Stimulated activated CD4-positive, alpha-beta T cell treated with anti-CD3 and anti-CD28 coated beads, Interleukin-1b, Interleukin-23, amount 100 ng/mL, for 24 hours (primary cell): ENCODE data around the gene TET3.
A peak's percentile ranks its signal among the peaks of the same experiment; 100 is the strongest.

Source experiments
- DNase-seq, 4 experiments: peaks; one replicate each; pipeline ENCODE4 v3.0.0-alpha.2; 2020; ENCODE audit warnings: low read depth in 4 of 4, low spot score in 1 of 4

Gene TET3

DNA sequence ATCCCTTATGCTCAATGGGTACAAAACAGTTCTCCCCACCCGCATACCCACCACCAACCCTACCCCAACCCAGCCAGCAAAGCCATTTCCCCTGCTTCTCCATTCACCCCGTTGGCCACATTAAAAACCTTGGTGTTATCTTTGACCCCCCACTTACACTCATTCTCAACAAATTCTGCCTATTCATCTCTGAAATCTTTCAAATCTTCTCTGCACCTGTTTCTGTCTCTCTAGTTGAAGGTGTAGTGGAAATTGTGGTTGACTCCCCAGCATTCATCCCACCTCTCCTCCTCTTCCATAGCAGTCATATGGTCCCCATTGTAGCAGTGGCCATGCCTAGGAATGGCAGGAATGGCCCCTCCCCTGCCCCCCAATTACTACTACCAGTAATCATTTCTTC is 20.5 kb upstream of the TET3 start:
- DNase-seq, result no peak

DNA sequence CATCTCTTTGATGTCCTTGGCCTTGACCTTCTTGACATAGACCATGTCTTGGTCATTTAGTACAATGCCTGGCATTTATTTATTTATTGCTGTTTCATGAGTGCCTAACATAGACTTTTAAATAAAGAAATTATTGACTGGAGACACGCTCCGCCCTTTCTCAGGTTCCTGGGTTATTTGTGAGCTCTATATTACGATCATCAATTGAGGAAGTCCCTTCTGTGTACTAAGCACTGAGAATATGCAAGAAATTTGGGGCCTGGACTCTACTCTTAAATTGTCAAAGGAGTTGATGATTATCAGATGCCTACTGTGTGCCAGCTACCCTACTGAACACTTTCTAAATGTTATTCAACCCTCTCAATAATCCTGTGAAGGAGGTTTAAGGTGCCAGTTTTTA is 19.7 kb upstream of the TET3 start:
- no peak for DNase-seq

DNA sequence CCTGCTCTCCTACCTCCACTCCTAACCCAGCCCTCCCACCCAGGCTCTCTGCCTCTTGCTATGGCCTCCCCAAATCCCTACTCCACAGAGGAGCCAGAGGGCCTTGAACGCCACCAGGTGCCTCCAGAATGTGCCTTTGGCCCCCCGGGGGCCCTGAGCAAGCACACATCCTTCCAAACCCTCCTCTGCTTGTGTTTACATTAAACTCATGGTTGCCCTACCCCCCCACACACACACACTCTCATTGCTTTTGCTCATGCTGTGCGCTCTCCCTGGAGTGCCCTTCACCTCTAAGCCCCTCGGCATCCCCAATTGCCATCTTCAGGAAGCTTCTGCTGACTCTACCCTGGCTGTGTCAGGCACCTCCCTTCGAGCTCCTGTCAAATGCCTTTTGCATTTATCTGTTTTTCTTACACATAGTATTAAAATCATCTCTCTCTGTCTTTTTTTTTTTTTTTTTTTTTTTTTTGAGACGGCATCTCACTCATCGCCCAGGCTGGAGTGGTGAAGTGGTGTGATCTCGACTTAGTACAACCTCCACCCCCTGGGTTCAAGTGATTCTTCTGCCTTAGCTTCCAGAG is 16.3 kb upstream of the TET3 start:
- no peak for DNase-seq

DNA sequence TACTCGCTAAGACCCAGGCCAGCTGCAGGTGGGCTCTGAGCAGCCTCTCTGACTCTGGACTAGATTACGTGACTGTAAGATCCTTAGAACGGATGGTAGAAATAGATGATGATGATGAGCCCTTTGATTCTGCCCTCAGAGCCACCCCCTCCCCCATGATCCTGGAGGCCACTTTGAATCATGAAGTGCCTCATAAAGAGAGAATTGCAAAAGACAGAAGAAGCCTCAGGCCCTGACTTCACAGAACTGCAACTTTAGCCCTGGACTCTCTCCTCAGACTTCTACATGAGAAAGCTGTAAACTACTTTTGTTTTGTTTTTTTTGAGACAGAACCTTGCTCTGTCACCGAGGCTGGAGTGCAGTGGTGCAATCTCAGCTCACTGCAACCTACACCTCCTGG is 15.4 kb upstream of the TET3 start:
- DNase-seq, result no peak

DNA sequence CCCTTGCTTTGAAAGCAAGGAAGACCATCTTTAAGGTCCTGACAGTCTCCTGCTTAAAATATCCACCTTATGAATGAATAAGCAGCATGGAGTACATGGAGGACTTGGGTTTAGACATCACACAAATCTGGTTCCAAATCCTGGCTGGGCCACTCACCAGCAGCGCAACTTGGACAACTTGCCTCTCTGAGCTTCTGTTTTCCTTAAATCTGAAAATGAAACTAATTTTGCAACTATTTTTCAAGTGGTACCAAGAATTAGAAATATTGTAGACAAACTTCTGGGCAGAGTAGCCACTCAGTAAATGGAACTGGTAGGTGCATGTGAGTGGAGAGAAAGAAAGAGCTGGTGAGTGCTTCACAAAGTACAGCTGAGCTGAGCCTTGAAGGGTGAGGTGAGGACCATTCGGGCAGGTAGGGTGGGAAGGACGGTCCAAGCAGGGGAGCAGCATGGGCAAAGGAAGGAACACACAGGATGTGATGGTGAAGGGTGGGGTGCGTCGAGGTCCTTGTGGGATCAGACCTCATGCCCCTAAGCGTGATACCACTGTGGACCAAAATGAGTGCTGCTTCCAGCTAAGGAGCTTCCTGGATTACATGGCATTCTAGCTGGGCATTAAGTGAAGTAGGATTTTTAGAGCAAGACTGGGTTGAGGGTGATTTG is 14.4 kb upstream of the TET3 start:
- no peak for DNase-seq

DNA sequence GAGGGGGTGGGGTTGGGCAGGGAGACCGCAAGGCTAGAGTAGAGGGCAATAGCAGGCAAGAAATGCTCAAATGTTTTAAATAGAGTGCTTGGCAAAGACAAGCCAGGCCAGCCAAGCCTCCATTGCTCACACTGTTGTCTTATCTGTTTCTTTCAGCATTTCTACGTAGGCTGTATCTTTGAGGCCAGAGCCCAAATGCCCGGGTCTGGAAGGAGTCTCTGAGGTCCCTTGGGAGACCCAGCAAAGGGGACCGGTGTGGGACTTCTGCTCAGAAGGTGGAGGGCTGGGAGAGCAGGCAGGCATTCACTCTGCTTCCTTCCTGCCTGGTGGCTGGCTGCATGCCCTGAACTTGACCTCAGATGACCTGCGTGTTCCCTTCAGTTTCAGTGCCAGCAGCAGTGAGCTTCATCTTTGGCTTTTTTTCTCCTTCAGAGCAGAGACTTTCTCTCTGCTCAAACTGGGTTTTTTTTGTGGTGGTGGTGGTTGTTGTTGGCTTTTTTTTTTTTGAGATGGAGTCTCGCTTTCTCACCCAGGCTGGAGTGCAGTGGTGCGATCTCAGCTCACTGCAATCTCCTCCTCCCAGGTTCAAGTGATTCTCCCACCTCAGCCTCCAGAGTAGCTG is 13.7 kb upstream of the TET3 start:
- DNase-seq, result no peak

DNA sequence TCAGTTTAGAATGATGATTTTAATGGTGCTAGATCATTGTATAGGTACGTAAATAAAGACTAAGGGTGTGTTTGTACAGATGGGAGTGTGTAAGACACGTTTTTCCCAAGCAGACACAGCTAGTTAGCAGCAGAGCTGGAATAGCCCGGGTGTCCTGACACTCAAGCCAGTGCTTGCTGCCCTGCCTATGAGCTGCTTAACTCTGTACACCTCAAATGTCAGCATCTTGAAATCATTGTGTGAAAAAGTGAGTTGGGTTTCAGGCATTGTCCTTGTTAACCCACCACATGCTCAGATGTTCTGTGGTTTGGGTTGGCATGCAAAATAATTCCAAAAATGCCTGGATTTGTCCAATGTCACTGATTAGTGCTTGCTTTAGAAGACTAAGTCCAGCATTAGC is 13.0 kb upstream of the TET3 start:
- no peak for DNase-seq

DNA sequence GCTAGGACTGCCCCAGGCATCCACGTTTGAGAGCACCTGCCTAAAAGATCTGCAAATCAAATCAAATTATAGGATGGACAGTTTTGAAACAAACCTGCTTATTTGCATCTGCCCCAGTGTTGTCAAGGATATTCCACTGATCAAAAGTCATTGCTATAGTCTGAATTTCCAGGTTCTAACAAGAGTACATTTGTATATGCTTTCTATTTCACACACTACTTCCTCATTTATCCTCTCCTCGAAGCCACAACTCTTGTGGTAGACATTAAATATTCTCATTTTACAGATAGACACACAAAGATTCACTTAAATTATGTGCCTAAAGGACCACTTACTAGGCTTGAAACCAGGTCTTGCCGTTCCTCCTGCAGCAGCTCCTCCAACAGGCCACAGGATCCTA is 11.9 kb upstream of the TET3 start:
- DNase-seq, result no peak

DNA sequence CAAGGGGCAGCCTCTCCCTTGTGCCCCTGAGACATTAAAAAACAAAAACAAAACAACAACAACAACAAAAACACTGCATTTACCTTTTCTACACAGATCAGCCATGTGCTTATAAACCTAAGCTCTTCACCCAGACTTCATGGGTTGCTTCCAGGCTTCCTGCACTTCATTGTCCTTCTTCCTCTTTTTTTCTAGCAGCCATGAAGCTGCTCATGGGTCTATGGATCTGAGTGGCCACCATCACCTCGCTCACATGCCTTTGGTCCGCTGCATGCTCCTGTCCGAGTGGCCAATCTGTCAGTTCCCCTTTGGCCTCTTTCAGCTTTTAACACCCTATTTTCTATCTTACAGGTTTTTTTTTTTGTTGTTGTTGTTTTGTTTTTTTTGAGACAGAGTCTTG is 9.0 kb upstream of the TET3 start:
- no peak for DNase-seq

DNA sequence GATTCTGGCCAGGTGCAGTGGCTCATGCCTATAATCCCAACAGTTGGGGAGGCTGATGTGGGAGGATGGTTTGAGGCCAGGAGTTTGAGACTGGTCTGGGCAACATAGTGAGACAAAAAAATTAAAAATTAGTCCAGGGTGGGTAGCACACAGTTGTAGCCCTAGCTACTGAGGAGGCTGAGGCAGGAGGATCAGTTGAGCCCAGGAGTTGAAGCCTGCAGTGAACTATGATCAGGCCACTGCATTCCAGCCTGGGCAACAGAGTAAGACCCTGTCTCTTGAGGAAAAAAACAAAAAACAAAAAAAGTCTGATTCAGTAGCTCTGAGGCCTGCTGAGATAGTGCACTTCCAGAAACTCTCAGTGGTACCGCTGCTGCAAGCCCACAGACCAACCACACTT is 7.9 kb upstream of the TET3 start:
- no peak for DNase-seq

DNA sequence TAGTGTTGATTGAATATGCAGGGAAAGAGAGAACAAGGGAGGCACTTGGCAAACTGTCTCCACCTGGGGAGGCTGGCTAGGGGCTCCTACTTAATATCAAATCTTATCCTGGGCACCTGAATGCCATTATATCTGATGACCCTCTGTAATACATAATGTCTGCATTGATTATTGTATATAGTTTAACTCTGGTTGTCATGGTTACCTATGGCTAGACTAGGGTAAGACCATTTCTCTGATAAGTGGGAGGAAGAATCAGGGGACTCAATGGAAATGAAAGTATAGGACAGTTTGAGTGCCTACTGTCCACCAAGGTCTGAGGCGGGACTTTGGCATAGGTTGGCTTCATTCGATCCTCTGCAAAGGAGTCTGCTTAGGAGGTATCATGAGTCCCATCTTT is 7.2 kb upstream of the TET3 start:
- DNase-seq, result no peak

DNA sequence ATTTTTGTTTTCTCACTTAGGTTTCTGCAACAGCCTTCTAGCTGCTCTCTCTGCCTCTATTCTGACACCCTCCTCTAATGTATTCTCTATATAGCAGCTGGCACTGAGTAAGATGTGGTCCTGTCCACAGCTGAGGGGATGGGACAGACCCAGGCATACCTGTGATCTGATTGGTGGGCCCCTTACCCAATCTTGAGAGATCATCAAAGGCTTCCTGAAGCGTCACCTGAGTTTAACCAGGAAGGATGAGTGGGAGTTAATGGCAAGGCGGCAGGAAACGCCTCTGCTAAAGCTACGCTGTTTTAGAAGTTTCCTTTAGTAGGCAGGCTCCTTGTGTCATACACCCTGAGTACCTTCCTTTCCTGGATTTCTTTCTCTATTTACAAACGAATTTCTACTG is 5.7 kb upstream of the TET3 start:
- no peak for DNase-seq

DNA sequence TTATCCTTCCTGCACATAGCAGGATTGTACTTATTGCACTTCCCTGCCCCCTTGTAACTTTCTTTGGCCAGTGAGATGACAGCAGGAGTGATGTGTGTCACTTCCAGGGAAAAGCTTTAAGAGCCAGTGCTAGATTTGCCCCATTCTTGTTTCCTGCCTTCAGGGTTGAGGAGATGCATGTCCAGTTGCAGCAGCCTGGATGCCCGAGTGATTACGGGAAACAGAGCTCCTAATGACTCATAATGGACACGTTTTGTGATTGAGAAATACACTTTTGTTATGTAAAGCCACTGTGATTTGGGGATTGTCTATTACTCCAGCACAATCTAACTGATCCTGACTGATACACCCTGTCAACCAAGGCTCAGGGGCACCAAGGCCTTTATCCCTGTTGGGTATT is 5.0 kb upstream of the TET3 start:
- DNase-seq, result no peak

DNA sequence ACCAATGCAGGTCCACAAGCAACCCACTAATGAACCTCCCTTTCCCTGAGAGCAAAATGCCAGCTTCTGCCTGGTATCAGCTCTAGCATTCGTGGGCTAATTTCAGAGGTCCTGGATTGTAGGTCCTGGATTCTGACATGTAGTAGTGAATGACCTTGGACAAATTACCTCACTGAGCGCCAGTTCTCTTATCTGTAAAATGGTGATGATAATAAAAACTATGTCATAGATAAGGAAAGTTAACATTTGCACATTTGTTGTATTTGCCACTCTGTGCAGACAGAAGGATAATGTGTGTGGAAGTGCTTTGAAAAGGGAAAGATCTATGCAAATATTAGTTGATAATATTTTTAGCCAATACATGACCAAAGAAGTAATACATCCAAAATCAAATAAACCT is 4.1 kb upstream of the TET3 start:
- DNase-seq, result no peak

DNA sequence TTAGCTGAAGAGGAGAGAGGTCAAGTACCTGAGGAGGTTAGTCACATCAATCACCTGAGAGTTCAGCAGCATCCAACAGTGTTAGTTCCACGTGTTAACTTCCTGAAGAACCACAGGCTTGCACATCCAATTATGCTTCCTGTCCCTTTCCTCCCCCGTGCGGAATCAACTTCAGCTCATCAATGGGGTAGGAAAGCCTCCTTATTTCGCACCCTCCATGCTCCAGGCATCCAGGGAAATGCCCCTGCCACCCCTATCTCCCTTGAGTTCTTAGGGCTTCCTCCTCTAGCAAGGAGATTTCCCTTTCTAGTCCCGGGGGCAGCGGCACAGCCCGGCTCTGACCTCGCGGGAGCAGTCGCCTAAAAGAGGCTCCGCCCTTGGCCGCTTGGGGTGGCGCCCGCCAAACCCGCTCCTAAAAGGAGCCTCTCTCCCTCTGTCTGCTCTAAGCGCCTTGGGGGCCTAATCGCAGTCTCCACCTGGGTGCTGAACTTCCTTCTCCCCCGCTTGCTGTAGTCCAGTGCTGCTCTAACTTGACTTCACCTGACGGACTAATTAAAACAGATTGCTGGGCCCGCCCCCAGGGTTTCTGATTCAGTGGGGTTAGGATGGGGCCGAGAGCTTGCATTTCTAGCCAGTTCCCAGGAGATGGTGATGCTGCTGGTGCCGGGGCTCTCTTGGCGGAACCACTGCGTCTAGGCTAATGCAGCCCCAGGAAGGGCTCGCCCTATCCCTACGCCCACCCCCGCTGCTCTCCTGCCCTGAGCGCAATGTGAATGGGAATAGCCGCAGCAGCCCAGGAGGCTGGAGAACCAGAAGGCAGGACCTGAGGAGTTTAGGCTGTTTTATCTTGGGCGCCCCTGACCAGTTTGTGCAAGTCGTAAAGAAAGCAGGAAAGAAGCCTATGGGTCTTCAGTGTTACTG is 3.4 kb upstream of the TET3 start:
- DNase-seq, result no peak

DNA sequence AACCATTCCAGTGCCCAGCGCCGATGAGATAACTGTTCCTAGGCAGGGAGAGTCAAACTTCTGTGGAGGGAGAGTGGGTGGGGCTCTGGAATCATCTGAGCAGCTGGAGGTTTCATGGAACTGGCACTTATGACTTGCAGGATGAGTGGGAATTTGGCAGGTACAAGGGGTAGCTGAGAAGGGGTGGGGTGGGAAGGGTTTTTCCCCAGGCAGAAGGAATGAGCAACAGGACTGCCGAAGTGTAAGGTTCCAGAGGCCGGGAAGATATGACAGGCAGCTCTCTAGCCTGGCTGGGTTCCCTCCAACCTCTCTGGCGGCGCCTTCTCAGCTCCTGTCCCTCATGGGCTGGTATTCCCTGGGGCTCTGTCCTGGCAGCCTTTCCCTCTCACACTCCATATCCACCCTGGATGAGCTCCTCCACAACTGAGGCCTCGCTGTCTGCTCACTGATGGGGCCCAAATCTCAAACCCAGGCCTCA is 2.5 kb upstream of the TET3 start:
- no peak for DNase-seq

DNA sequence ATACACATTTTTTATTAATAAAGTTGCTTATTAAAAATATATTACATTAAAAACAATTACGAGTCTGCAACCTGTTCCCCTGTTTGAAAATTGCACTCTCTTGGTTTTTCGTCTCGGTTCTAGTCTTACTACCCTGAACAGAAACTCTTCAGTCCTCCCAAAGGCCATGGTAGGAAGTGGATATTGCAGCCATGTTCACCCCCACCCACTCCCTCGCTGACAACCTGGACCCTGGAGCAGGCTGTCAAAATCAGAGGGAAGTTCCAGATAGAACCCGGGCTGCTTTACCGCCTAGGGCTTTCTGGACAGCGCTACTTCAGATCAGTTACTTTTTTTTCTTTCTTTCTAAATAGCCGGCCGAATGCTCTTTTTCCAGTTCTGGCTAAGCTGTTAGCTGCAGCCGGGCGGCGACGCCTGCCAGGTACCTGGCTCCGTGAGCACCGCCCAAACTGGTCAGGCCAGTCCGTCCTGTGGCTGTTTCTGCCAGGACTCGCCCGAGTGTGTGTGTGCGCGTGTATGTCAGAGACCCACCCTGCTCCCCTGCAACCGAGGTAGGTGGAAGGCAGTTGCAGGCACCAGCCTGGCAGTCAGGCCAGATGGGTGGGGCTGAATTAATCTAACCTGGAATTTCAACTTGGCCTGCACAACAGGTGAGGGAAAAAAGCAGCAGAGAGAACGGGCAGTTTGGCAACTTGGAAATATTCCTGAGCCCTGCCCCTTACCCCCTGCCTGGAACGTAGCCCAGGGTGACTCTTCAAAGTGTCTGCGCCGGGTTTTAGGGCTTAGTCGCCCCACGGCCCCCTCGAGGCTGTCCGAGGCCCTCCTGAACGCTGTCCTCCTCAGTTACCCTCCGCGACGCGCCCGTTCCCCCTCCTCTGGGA is 1.1 kb upstream of the TET3 start:
- no peak for DNase-seq

DNA sequence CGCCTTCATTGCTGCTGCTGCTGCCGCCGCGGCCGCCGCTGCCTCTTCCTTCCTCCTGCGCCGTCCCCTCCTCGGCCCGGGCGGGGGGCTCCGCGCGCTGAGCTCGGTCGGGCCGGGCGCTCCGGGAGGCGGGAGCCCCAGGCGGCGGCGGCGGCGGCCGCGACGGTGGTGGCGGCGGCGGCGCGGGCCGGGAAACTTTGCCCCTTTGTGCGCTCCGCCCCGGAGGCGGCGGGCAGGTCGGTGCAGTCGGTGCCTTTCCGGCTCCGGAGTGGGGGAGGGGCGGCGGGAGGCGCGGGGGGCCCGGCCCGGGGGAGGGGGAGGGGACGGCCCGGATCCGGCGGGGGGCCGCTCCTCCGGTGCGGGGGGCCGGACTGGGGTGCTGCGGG is 205 bp downstream of the TET3 start:
- peak in 3 of 4 experiments; percentile 54 to 57 (median 56) for DNase-seq

DNA sequence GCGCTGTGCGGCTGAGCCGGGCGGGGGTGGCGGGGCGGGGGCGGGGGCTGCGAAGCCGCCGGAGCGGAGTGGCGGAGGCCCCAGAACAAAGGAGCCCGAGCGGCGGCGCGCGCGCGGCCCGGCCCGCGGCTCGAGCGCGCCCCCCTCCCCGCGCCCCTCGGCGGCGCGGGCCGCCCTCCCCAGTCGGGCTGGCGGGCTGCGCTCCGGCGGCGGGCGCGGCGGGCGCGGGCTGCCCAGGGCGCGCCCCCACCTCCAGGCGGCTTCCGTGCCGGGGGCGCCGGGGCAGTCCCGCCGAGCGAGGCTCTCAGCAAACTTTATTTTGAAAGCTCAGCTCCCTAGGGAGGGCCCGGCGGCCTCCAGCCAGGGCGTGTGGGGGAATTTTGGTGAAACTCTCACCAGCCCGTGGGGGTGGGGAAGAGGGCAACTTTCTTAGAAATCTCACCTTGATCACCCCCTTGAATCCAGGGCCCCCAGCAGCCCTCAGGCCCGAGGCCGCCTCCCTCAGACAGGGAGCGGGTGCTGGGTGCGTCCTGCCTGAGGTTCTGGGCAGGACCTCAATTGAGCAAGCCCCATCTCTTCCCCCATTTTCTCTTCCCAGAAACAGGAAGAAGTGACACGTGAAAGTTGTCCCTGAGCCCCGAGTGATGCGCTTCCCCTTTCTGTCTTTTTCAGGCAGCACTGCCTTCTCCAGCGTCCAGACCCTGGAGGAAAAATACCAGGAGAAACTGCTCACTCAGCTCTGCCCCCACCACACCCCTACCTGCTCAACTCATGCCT is 786 bp downstream of the TET3 start:
- peak in 2 of 4 experiments; percentile 60 to 67 for DNase-seq

DNA sequence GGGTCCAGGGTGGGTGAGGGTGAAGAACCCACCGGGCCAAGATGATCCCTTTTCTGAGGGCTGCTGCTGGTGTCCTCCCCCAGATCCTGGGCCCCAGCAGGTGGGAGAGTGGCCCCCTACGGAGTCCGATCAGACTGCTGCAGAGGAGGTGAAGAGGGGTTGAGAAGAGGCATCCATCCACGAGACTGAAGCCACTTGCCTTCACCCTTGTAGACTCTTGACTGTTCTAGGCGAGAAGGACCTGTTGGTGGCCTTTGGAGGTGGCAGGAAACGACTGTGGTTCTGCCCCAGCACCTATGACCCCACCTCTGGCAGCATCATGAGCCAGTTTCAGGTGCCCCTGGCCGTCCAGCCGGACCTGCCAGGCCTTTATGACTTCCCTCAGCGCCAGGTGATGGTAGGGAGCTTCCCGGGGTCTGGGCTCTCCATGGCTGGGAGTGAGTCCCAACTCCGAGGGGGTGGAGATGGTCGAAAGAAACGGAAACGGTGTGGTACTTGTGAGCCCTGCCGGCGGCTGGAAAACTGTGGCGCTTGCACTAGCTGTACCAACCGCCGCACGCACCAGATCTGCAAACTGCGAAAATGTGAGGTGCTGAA is 1.5 kb downstream of the TET3 start:
- no peak for DNase-seq
